GM18526 (cell line): Measurements from ENCODE around the gene EBF4.

Source experiments
- POLR2A ChIP-seq: IDR thresholded peaks from 3 replicates; pipeline ENCODE4 v1.6.1; 2011; ENCODE audit not compliant: insufficient read length; ENCODE audit errors: extremely low read depth

EBF4 gene

DNA sequence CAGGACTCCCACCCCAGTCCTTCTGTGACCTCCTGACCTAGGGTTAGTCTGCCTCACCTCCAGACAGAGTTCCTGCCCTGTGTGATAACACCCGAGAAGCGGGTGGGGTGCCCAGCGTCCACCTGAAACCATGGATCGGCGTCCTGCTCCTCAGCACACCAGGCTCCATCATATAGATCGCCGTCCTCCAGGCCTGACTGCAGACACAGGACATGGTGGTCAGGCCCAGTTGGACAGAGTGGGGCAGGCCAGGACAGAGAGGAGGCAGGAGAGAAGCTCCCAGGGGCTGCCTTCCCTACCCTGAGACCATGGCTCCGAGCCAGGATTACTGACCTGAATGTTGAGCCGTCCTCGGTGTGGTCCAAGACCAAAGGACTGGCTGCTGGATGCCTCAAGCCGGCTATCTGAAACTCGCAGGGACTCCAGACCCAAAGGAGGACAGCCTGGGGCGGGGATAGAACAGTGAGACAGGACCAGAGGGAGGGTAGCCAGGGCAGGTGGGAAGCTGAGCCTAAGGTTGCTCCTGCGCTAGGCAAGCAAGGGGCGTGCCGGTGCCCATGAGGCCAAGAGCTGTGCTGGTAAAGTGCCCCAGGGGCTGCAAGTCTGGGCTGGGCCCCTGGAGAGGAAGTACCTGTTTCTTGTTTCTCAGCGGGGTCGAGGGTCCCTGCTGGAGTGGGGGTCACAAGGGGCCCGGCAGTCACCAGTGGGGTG, 105.7 kb downstream of the EBF4 start:
- TF ChIP-seq POLR2A, result no peak

DNA sequence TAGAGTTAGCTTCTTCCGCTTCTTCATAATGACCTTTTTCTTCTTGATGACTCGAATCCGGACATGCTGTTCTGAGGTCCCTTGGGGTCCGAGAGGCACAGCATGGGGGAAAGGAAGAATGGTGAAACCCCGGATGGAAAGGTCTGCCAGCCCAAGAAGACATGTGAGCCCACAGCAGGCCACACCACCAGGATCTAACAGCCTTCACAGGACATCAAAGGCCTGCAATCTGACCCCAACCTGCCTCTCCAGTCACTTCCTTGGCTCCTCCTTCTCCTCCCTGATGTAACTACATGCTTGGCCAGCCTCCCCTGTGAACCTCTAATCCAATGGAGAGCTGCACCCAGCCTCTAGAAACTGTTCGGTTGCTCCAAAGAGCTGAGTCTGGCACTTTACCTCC, 106.2 kb downstream of the EBF4 start:
- no peak for TF ChIP-seq POLR2A

DNA sequence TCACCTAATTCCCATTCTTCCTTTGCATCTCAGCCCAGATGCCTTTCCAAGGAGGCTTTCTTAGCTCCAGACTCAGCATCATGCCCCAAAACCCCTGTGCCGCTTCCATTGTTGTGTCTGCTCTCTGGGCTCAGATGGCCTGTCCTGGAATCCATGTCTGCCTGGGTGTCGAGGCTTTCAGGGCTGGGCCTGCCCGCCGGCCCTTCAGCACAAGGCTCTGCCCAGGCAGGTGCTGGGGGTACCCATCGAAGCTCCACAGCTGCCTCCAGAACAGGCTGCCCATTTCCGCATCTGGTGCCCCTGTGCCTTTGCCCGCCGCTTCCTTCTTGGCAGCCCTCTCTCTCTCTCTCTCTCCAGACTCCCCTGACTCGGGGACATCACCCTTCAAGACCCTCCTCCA, 106.7 kb downstream of the EBF4 start:
- TF ChIP-seq POLR2A, result no peak

DNA sequence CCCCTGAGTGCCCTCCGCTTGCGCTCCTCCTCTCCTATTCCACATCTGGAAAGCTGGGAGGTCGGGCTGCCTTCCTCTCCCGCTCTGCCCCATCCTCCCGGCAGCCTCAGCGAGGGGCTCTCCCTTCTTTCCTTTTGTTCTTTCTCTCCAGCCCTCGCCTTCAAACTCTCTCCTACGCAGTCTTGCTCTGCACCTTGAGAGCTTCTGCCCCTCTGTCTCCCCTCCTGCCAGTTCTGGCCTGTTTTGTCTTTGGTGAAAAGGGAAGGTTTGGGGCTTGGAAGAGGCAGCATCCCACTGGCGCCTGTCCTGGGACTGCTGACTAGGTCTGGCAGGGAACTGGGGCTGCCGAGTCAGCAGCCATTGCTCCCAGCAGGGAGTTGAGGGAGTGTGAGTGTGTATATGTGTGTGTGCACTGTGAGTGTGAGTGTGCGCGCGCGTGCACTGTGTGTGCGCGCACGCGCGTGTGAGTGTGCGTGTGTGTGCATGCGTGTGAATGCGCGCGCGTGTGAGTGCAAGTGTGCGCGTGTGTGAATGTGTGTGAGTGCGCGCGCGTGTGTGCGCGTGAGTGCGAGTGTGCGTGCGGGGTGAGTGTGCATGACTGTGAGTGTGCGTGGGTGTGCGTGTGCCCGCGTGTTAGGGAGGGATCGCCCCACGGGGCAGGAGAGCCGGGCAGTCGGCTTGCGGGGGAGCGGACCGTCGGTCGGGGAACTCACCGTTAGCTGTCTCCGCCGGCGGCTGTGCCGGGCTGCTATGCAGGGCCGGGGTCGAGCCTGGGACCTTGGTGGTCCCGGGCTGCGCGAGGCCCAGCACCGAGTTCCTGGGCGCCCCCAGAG, 107.3 kb downstream of the EBF4 start:
- TF ChIP-seq POLR2A, result no peak

DNA sequence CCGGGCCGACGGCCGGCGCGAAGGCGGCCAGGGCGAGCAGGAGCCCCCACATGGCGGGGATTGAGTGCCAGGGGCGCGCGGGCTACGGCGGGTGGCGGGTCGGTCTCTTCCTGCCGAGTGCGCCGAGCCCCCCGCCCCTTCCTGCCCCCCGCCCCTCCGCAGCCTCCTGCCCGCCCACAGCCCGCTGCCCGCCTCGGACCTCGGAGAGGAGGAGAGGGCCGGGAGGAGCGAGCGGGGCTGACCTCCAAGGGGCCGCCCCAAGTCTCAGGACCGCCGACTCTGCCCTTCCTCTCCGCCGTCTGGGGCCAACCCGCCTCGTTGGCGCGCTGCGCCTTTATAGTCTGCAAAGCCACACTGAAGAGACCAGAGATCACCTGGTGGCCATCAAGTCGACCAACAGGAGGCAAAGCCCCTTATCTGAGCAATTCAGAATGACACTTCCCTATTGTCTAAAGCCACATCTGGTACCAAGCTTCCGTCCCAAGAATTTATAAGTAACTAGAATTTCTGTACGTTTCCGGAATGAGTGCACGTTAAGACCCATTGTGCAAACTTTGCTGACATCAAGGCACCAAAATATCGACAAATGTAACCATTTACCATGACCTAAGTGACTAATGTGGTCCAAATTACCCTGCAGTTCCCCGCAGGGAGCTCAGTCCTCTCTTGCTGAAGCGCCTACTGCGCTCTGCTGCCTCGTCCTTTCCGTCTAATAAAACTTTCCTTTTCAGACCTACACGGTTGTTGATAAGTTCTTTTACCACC, 108.1 kb downstream of the EBF4 start, which contains the start of gene CPXM1:
Gene CPXM1, minus strand, starts transcription at position 107 of the 765 bp plus-strand sequence. Its CDS starts 55 bp downstream, at position 52.
- TF ChIP-seq POLR2A, result peak; percentile 60

DNA sequence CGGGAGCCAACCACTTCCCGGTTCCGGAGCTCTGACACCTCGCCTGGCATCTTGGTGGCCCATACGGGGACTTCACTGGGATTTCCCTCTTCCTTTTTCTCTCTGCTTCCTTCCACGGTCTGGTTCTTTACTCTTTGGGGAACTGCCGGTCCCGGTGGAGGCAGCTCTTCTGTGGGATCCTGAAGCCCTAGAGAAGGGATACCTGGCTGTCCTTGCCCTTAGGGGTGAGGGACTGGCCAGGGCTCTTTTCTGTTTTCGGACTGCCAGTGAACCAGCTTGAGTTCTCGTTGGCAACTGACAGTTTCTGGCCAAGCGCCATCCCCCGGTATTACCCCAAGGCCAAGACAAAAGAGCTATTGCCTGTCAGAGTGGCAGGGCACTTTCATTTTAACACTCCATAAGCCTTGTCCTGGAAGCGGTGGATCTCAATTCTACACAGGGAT, 108.7 kb downstream of the EBF4 start:
- TF ChIP-seq POLR2A, result no peak

DNA sequence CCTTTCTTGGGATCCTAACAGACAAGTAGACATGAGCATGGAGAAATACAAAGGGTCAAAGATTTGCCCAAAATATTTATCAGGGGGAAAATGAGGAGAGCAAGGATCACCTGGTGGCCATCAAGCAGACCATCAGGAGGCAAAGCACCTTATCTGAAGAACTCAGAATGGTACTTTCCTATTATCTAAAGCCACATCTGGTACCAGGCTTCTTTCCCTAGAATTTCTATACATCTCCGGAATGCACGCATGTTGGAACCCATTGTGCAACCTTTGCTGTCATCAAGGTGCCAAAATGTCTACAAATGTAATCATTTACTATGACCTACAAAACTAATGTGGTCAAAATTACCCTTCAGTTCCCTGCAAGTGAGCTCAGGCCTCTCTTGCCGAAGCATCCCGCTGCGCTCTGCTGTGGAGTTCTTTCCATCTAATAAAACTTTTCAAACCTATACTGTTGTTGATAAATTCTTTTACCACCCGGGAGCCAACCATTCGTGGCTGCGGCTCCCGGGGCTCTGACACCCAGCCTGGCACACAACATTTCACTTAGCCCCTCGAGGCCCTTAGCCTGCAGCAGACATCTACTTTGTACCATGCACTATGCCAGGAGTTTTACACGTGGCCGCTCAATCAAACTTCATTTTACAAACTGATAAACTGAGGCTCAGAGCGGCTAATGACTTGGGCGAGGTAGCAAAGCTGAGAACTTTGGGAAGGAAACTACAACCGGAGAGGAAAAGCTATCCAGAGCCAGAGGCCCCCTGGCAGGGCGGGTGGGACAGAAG, 111.7 kb downstream of the EBF4 start:
- no peak for TF ChIP-seq POLR2A

DNA sequence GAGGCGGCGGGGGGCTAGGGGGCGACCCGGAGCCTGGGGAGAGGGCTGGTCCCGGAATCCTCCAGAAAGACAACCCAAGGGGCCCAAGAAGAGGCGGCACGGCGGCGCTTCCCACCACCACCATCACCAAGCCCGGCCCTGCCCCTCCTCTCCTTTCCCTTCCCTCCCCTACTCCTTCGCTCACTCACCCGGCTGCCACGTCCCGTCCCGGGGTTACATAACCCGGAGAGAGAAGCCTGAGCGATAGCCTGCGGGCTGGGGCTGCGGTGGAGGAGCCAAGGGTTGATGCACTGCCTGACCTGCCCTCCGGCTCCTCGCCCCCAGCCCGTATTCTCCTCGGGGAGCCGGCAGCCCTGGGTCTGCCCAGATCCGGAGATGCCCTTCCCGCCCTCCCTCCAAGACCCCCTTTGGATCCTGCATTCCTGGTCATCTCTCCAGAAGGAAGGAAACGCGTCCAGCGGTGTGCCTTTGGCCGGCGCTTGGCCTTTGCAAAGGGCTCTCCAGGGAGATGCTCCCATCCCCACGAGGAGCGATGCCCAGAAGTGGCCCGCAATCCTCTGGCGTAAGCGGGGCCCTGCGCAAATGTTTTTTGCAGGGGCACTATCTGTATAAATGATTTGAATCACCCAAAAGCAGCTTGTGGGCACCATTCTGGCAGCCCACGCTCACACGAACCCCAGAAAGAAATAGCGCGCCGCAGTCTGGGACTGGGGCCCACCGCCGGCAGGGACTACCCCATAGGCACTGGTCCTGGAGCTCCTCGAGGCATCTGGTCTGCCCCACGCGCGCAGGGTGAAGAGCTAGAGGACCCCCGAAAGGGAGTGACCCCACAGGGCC, 112.5 kb downstream of the EBF4 start:
- TF ChIP-seq POLR2A, result no peak

DNA sequence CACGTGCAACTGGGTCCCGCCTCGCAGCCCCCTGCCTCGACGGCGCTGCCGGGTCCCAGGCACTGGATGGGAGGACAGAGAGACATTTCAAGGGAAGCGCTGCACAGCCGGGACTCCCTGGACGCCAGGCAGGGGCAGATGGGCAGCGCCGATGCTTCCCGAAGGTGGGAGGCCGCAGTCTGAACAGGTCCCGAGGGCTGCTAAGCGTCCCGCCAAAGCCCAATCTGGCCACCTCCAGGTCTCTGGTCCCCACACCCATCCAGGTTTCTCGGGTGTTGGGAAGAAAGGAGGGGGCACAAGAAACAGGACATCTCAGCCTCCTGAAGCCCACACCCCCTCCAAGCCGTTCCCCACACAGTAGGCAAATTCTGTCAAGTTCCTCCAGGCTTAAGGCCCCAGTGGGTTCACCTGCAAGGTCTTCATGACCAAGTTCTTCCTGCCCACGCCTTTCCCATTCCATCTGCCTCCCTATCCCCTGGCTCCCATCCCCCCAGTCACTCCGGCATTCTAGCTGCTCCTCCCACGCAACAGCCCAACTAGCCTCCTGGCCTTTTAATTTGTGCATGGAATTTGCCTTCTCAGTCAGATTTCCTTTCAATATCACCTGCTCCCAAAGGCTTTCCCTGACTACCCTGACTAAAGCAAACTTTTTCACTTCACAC, 113.2 kb downstream of the EBF4 start:
- TF ChIP-seq POLR2A, result no peak

DNA sequence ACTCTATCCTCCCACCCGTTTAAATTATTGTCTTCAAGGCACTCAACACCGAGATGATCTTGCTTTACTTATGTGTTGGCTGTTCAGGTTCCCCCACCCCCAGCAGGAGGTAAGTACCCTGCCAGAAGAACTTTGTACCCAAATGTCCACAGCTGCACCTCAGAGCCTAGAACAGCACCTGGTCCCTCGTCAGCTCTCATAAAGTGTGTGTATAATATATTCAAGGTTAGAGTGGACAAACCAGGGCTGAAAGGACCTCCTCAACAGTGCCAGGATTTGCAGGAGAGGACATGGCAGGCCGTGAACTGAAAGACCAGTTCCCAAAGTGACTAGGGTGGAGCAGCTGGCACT, 113.7 kb downstream of the EBF4 start:
- TF ChIP-seq POLR2A, result no peak

DNA sequence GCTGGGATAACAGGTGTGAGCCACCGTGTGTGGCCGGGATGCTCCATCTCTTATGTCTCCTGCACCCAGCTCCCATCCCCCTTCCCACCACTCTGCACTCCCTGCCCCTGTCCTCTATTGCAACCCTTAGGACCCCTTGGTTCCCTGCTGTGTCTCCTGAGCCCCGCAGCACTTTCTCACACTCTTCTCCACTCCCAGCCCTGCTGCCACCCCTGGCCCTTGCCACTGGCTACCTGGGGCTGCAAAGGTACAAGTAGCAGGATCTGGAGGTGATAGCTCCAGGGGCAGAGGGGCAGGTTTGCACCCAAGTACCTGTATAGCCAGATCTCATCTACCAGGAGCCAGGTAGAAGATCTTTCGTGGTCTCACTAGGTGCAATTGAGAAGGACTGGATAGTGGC, 114.4 kb downstream of the EBF4 start:
- TF ChIP-seq POLR2A, result no peak

DNA sequence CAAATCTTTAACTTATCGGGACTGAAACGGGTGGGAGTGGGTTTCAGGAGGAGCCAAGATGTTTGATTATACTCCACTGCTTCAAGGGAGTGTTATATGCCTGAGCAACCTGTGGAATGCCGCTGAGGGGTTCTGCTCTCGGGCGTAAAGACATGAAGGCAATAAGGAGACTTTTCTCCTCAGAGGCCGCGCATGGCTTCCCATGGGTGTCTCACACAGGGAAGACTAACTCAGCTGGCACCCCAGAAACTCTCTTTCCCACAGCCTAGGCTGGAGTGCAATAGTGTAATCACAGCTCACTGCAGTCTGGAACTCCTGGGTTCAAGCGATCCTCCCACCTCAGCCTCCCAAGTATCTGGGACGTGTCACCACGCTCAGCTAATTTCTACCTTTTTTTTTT, 117.1 kb downstream of the EBF4 start:
- TF ChIP-seq POLR2A, result no peak
